ENCODE measurements around the gene SEMA4A.

The SEMA4A gene

DNA sequence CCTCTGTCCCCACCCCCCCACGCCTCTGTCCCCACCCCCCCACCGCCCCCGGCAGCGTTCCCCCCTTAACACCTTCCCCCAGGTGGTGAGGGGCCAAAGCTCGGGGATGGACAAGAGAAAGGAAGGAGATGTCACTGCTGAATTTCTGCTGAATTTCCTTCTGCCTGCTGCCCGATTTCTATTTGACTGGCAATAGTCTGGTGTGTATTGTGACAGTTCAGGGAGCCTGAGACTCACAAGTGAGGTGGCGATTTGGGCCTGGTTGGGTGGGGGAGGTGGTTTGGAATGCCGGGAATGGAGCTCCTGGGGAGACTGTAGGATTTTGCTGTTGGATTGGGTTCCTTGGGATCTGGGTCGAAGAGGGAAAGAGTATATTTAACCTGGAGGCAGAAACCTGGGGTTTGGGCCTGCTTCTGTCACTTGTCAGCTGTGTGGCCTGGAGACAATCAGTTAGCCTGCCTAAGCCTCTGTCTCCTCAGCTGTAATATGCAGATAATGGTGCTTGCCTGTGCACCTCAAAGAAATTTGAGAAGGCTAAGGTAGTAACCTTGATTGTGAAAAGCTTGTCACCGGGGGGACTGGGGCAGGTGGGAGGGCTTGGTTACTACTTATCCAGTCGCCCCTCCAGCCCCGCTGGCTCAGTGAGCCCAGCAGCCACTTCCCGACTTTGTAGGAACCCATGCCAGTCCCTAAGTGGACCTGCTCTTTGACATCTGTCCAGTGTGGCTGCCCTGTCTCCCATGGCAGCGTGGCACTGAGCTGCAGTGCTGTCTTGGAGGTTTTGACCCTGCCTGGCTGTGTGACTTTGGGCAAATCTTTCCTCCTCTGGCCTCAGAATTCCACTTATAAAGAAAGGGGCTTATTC is 46.5 kb upstream of the SEMA4A start:
- no peaks in the 10 kb centered on the region for H4K20me1 ChIP-seq (ENCODE audit: insufficient read depth, low read length, poor library complexity, severe bottlenecking)
- no peak for TF ChIP-seq CTCF (conservative IDR thresholded peaks at IDR 0.05; ENCODE audit: low read length)
- no peak for TF ChIP-seq EZH2phosphoT487 (IDR thresholded peaks at IDR 0.05; ENCODE audit: borderline replicate concordance)
- H3K9me3 ChIP-seq (ENCODE audit: insufficient read depth, low read depth, low read length) = no peaks in the 10 kb centered on the region
- H3K9ac ChIP-seq (ENCODE audit: low read depth, low read length, poor library complexity, severe bottlenecking) = no peak overlapping the region
- peaks cover 9% of the 10 kb centered on the region for H3K4me1 ChIP-seq (ENCODE audit: insufficient read depth, low read length, poor library complexity, severe bottlenecking)
- H2AFZ ChIP-seq (ENCODE audit: low read length) = no peak overlapping the region
- H3F3A ChIP-seq (ENCODE audit: low read depth) = no peaks in the 10 kb centered on the region
- no peaks in the 10 kb centered on the region for H3K79me2 ChIP-seq (ENCODE audit: insufficient read depth, low read length)
- no peaks in the 10 kb centered on the region for H3K27me3 ChIP-seq (ENCODE audit: insufficient read depth, low read length, poor library complexity, severe bottlenecking)
- H3K36me3 ChIP-seq (ENCODE audit: insufficient read depth, low read length) = no peaks in the 10 kb centered on the region
- no peak overlapping the region for H3K4me2 ChIP-seq (ENCODE audit: low read depth, low read length, poor library complexity, severe bottlenecking)
- no peaks in the 10 kb centered on the region for H3K9me2 ChIP-seq (replicated peaks; ENCODE audit: low read depth, low read length)
- H3K4me3 ChIP-seq (ENCODE audit: low read length, poor library complexity, severe bottlenecking) = no peak overlapping the region

DNA sequence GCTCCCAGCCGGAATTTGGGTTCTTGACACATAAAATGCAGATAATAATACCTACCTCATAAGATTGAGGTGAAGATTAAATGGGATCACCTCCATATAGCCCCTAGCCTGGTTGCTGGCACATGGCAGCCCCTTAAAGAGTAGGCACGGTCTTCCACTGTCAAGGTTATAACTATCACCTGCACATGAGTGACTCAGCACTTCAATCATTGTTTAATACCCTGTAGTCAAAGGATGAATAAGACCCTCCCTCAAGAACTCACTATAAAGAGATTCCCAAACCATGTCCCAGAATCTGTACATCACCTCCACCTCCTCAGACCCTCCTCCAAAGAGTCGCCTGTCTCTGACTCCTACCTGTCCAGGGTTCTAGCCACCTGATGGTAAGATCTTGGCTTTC is 45.3 kb upstream of the SEMA4A start:
- no peak overlapping the region for H3K4me2 ChIP-seq (ENCODE audit: low read depth, low read length, poor library complexity, severe bottlenecking)
- no peaks in the 10 kb centered on the region for H3K9me2 ChIP-seq (replicated peaks; ENCODE audit: low read depth, low read length)
- no peaks in the 10 kb centered on the region for H3K9me3 ChIP-seq (ENCODE audit: insufficient read depth, low read depth, low read length)
- no peaks in the 10 kb centered on the region for H3K79me2 ChIP-seq (ENCODE audit: insufficient read depth, low read length)
- H3K9ac ChIP-seq (ENCODE audit: low read depth, low read length, poor library complexity, severe bottlenecking) = no peak overlapping the region
- peaks cover 9% of the 10 kb centered on the region for H3K4me1 ChIP-seq (ENCODE audit: insufficient read depth, low read length, poor library complexity, severe bottlenecking)
- H3K36me3 ChIP-seq (ENCODE audit: insufficient read depth, low read length) = no peaks in the 10 kb centered on the region
- no peaks in the 10 kb centered on the region for H3F3A ChIP-seq (ENCODE audit: low read depth)
- H3K27me3 ChIP-seq (ENCODE audit: insufficient read depth, low read length, poor library complexity, severe bottlenecking) = no peaks in the 10 kb centered on the region
- TF ChIP-seq EZH2phosphoT487 (IDR thresholded peaks at IDR 0.05; ENCODE audit: borderline replicate concordance) = no peak
- TF ChIP-seq CTCF (conservative IDR thresholded peaks at IDR 0.05; ENCODE audit: low read length) = no peak
- no peaks in the 10 kb centered on the region for H4K20me1 ChIP-seq (ENCODE audit: insufficient read depth, low read length, poor library complexity, severe bottlenecking)
- H3K4me3 ChIP-seq (ENCODE audit: low read length, poor library complexity, severe bottlenecking) = no peak overlapping the region
- H2AFZ ChIP-seq (ENCODE audit: low read length) = no peak overlapping the region

GRCh38 chr1:156108664-156109241 is 44.6 kb upstream of the SEMA4A start:
- no peak overlapping the region for H3K9ac ChIP-seq (ENCODE audit: low read depth, low read length, poor library complexity, severe bottlenecking)
- H3K4me3 ChIP-seq (ENCODE audit: low read length, poor library complexity, severe bottlenecking) = no peak overlapping the region
- H4K20me1 ChIP-seq (ENCODE audit: insufficient read depth, low read length, poor library complexity, severe bottlenecking) = no peaks in the 10 kb centered on the region
- TF ChIP-seq EZH2phosphoT487 (IDR thresholded peaks at IDR 0.05; ENCODE audit: borderline replicate concordance) = no peak
- no peak for TF ChIP-seq CTCF (conservative IDR thresholded peaks at IDR 0.05; ENCODE audit: low read length)
- no peaks in the 10 kb centered on the region for H3K36me3 ChIP-seq (ENCODE audit: insufficient read depth, low read length)
- H3K9me2 ChIP-seq (replicated peaks; ENCODE audit: low read depth, low read length) = no peaks in the 10 kb centered on the region
- no peaks in the 10 kb centered on the region for H3K27me3 ChIP-seq (ENCODE audit: insufficient read depth, low read length, poor library complexity, severe bottlenecking)
- no peak overlapping the region for H3K4me2 ChIP-seq (ENCODE audit: low read depth, low read length, poor library complexity, severe bottlenecking)
- H3F3A ChIP-seq (ENCODE audit: low read depth) = no peaks in the 10 kb centered on the region
- no peaks in the 10 kb centered on the region for H3K79me2 ChIP-seq (ENCODE audit: insufficient read depth, low read length)
- peaks cover 11% of the 10 kb centered on the region for H3K4me1 ChIP-seq (ENCODE audit: insufficient read depth, low read length, poor library complexity, severe bottlenecking)
- no peaks in the 10 kb centered on the region for H3K9me3 ChIP-seq (ENCODE audit: insufficient read depth, low read depth, low read length)
- H2AFZ ChIP-seq (ENCODE audit: low read length) = no peak overlapping the region

Data from Loucy (cell line).